Keratinocyte (primary cell): ENCODE measurements around the gene GARS1. TPM values are rescaled to one million over a fixed set of nuclear protein-coding genes. Genes with fewer than 3 reads are reported as not detected.

Experiments
- DNase-seq: peaks from one replicate; pipeline ENCODE4 v3.0.0-alpha.2; 2011; ENCODE audit warnings: low read depth, missing footprints, low spot score
- FAIRE-seq: peaks from 2 replicates; lab custom pipeline; 2011; peaks lifted over from hg19 to GRCh38; lab: Jason Lieb, UNC
- H2AFZ ChIP-seq: 2 replicates; pipeline ENCODE4 v1.6.0; 2012; ENCODE audit warnings: low read length, control low read depth, inconsistent platforms; ENCODE audit not compliant: control insufficient read depth
- H3K27ac ChIP-seq: 2 replicates; pipeline ENCODE4 v1.5.1; 2011; ENCODE audit warnings: low read length; ENCODE audit not compliant: control insufficient read depth, insufficient read depth
- H3K27me3 ChIP-seq: 3 replicates; pipeline ENCODE4 v1.6.0; 2011; ENCODE audit warnings: low read length; ENCODE audit not compliant: control insufficient read depth, insufficient read depth; ENCODE audit errors: extremely low read depth
- H3K36me3 ChIP-seq, 2 experiments: 2 replicates in 1 of 2; 3 replicates in 1 of 2; pipeline ENCODE4 v1.5.1; 2011; ENCODE audit warnings: low read length in 2 of 2, mild to moderate bottlenecking in 1 of 2; ENCODE audit not compliant: control insufficient read depth in 2 of 2, insufficient read depth in 2 of 2; ENCODE audit errors: extremely low read depth in 1 of 2
- H3K4me1 ChIP-seq: 3 replicates; pipeline ENCODE4 v1.5.1; 2011; ENCODE audit warnings: low read length; ENCODE audit not compliant: control insufficient read depth, insufficient read depth; ENCODE audit errors: extremely low read depth
- H3K4me2 ChIP-seq: 3 replicates; pipeline ENCODE4 v1.6.0; 2011; ENCODE audit warnings: low read depth, low read length; ENCODE audit not compliant: control insufficient read depth, insufficient read depth; ENCODE audit errors: extremely low read depth
- H3K4me3 ChIP-seq, 3 experiments: fragments of 200-600 bp in 1 of 3; sonication (generic) in 1 of 3; 2 replicates in 2 of 3; 3 replicates in 1 of 3; pipeline ENCODE4 v1.5.1; 2011 to 2016; ENCODE audit warnings: low read length in 3 of 3, mild to moderate bottlenecking in 3 of 3, control low read depth in 2 of 3, inconsistent platforms in 1 of 3, low read depth in 1 of 3, mixed read lengths in 1 of 3, mixed run types in 1 of 3, moderate library complexity in 1 of 3; ENCODE audit not compliant: control insufficient read depth in 2 of 3, insufficient read depth in 2 of 3; ENCODE audit errors: extremely low read depth in 1 of 3
- H3K79me2 ChIP-seq: 2 replicates; pipeline ENCODE4 v1.6.0; 2012; ENCODE audit warnings: low read length; ENCODE audit not compliant: control insufficient read depth, insufficient read depth
- H3K9ac ChIP-seq: 3 replicates; pipeline ENCODE4 v1.6.0; 2011; ENCODE audit warnings: low read length; ENCODE audit not compliant: control insufficient read depth, insufficient read depth; ENCODE audit errors: extremely low read depth
- H3K9me1 ChIP-seq: 3 replicates; pipeline ENCODE4 v1.6.0; 2011; ENCODE audit warnings: low read length; ENCODE audit not compliant: control insufficient read depth, insufficient read depth; ENCODE audit errors: extremely low read depth
- H3K9me3 ChIP-seq: 2 replicates; pipeline ENCODE4 v1.5.1; 2012; ENCODE audit warnings: low read depth, low read length; ENCODE audit not compliant: control insufficient read depth
- H4K20me1 ChIP-seq: 3 replicates; pipeline ENCODE4 v1.6.0; 2011; ENCODE audit warnings: low read length; ENCODE audit not compliant: control insufficient read depth, insufficient read depth; ENCODE audit errors: extremely low read depth
- CTCF ChIP-seq, 3 experiments: IDR thresholded peaks in 1 of 3; conservative IDR thresholded peaks in 1 of 3; optimal IDR thresholded peaks in 1 of 3; 2 replicates in 2 of 3; 3 replicates in 1 of 3; pipeline versions ENCODE3 to v1.5.1; 2011; ENCODE audit warnings: low read length in 3 of 3, mild to moderate bottlenecking in 3 of 3, moderate library complexity in 2 of 3, control low read depth in 1 of 3, inconsistent platforms in 1 of 3; ENCODE audit not compliant: insufficient read depth in 2 of 3; ENCODE audit errors: extremely low read depth in 1 of 3
- EZH2 ChIP-seq: IDR thresholded peaks from one replicate; pipeline ENCODE4 v1.6.1; 2012; ENCODE audit warnings: inconsistent platforms, mild to moderate bottlenecking, low read length, moderate library complexity
- dilution Hi-C: fragments of 300-500 bp; cut with MboI; formaldehyde crosslinking; loops from one replicate; pipeline ENCODE4 v1.7.0; 2020; ENCODE audit warnings: low sequenced_read_pairs; ENCODE audit not compliant: extremely low pct_ligation_motif_present
- polyA plus RNA-seq, 5 experiments: library from polyadenylated mRNA; depleted of rRNA in 3 of 5; stranded (reverse) in 3 of 5; stranded (forward) in 1 of 5; unstranded in 1 of 5; fragments of >200 nt; gene quantifications; 1 replicate in 1 of 5; 2 replicates in 3 of 5; 3 replicates in 1 of 5; pipeline versions ENCODE4 v1.2.1 to v1.2.3, GENCODE V29; 2011 to 2012; ENCODE audit warnings: missing spikeins in 2 of 5, low read depth in 1 of 5, low replicate concordance in 1 of 5

GARS1 gene
- polyA plus RNA-seq, 1 donor (not counting 4 experiments of a cell fraction or from before 2014, with no cell fraction given): 411 TPM

- FAIRE-seq: no peak
- Histone ChIP-seq H4K20me1 (no peaks in the 10 kb centered on the region), H3K9ac (peak overlapping the region; percentile 0), H3K27me3 (no peaks in the 10 kb centered on the region), H3K4me3 (no peak overlapping the region), H3K4me2 (no peak overlapping the region), H3K79me2 (no peaks in the 10 kb centered on the region), H3K4me1 (peaks cover 32% of the 10 kb centered on the region), H2AFZ (no peak overlapping the region), H3K36me3 (peaks cover 0 to 5% of the 10 kb centered on the region in 2 experiments), H3K9me1 (no peaks in the 10 kb centered on the region), H3K27ac (peak overlapping the region; percentile 93), H3K9me3 (no peaks in the 10 kb centered on the region)
- no peak for TF ChIP-seq EZH2
- TF ChIP-seq CTCF (optimal IDR thresholded peaks at IDR 0.05 in 1 of 3, IDR thresholded peaks at IDR 0.05 in 1 of 3, conservative IDR thresholded peaks at IDR 0.05 in 1 of 3; ENCODE audit: extremely low read depth in 1 of 3, insufficient read depth in 2 of 3, low read length in 3 of 3): no peak
- dilution Hi-C loops: no loop called here
- DNase-seq: no peak
Observed at GRCh38 chr7:30549931-30550493, 44.7 kb upstream of the GARS1 start.

GRCh38 chr7:30552330-30552729 lies 42.3 kb upstream of the GARS1 start:
- dilution Hi-C loops: no loop called here
- FAIRE-seq: no peak
- peaks cover 42% of the 10 kb centered on the region for H3K4me1 ChIP-seq

More at GRCh38 chr7:30552330-30552729, 42.3 kb upstream of the GARS1 start:
- TF ChIP-seq CTCF (optimal IDR thresholded peaks at IDR 0.05 in 1 of 3, IDR thresholded peaks at IDR 0.05 in 1 of 3, conservative IDR thresholded peaks at IDR 0.05 in 1 of 3; ENCODE audit: extremely low read depth in 1 of 3, insufficient read depth in 2 of 3, low read length in 3 of 3) (no peak), EZH2 (no peak)
- Histone ChIP-seq H3K4me3 (no peak overlapping the region), H2AFZ (no peak overlapping the region), H3K36me3 (peaks cover 0 to 1% of the 10 kb centered on the region in 2 experiments), H3K9me1 (no peaks in the 10 kb centered on the region), H3K9ac (no peak overlapping the region), H3K4me2 (no peak overlapping the region), H3K27ac (no peak overlapping the region), H3K79me2 (no peaks in the 10 kb centered on the region), H3K9me3 (no peaks in the 10 kb centered on the region), H4K20me1 (no peaks in the 10 kb centered on the region), H3K27me3 (no peaks in the 10 kb centered on the region)
- no peak for DNase-seq
